NAMALWA (cell line): Measurements from ENCODE around the gene CFAP141.
"Not testable (repeated sequence)": the region's sequence is repeated elsewhere in the genome, so short reads cannot be mapped to it uniquely, and the experiment has no call there.

ENCODE experiments used
- DNase-seq: peaks from one replicate; pipeline ENCODE4 v3.0.0-alpha.2; 2015; ENCODE audit warnings: low spot score

The CFAP141 gene

GRCh38 chr1:154208677-154209388 is 2.7 kb upstream of the CFAP141 start:
- DNase-seq: no peak

DNA sequence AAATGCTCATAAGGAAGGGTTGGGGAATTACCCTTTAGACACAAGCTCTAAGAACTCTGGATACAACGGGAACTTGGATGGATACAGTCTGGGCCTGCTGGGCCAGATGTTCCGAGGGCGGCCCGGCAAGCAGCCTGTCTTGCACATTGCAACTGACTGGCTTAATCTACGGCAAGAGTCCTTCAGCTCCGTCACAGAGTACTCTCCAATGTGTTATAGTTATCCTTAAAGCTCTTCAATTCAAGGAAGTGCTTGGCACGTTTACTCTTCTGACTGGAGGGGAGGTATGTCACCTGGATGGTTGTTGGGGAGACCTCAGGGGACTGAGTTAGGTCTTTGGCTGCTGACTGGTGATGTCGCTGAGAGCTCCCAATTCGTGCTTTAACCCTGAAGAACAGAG is 1.1 kb upstream of the CFAP141 start:
- no peak for DNase-seq

- not testable (repeated sequence) for DNase-seq
Observed at GRCh38 chr1:154205778-154206177, 355 bp downstream of the CFAP141 start.

- no peak for DNase-seq
Observed at GRCh38 chr1:154199563-154199879, 6.6 kb downstream of the CFAP141 start.

DNA sequence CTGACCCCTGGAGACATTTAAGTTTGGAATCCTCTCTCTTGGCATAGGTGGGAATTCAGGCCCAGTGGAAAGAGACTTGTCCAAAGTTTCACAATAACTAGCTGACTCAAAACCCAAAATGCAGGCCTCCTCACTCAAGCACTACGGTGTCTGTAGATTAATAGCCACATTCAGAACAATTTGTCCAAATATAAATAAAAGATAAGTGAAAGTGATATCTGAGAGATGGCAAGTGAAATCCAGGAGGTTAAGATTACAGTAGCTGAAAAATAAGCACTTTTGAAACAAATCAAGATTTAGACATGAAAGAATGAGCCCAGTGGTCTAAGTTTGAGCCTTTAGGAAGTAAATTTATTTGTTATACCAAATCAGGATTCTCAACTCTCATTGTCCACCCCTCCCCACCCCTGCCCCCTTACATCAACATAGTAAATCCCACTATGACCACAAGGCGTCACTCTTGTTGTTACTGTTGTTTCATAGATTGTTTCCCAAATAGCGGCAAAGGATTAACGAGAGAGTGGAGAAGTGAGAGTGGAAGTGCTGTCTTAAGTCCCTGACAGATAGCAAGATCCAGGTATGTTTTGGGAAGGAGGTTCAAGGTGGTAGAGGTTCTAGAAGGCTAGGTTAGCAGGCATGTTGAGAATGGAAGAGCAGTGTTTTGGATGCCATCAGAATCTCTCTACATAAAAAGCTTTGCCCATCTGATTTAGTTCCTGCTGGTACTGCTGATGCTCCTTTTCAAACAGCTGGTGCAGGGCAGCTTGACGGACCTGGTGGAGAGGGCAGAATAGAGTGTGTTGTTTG is 7.2 kb downstream of the CFAP141 start:
- peak; percentile 89 for DNase-seq

DNA sequence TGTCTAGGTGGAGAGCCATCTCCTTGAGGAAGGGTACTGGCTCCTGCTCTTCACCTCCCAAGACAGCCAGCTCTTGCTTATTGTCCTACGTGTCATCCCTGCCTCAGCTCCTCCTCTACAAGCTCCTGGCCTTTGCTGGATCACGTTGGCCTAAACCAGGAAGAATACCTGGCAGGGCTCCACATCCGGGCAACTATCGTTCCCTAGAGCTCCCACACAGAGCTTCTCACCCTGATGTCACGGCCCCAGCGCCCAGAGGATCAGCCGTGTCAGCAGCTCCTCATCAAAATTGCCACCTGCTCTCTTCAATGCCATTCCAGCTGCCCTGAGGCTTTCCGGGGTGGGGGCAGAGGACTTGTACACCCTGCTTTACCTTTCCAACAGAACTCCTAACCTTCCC is 12.3 kb downstream of the CFAP141 start:
- DNase-seq: no peak

DNA sequence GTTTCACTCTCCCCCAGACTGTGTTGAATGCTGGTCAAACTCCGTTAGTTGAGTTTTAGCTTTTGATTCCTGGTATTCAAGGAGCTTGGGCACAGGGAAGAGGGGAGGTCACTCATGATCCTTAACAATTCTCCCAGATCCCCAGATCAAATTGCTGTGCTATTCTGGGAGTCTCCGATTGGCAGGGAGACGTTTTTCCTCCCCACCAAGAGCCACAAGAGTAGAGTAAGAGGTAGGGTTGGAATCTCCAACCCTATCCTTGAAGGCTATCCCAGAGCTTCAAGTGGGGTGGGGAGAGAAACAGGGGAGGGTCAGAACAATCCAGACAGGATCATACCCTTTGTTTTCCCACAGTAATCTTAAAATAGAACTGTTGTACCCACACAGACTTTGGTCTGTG is 13.7 kb downstream of the CFAP141 start:
- no peak for DNase-seq

- DNase-seq: no peak
Observed at GRCh38 chr1:154191990-154192461, 14.1 kb downstream of the CFAP141 start, which contains the start of gene TPM3. TSS of gene TPM3 (minus strand) at chr1:154192100. CDS start at chr1:154192018, 82 bp downstream.

DNA sequence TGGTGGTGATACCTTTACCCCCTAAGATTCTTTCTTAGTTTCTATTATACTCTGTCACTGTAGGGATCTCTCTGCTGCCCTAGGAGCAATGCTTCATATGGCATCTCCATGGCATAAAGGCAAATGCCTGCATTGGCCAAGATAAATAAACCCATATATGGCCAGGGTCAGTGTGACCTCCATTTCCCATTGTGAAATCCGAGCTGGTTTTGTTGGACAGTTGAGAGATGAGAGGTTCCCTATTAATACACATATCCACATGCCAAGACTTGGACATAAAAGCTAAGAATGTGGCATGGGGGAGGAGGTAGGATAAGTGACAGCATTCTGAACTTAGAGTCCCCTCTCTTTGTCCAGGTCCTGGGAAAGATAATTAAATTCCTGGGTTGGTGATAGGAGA is 15.6 kb downstream of the CFAP141 start:
- no peak for DNase-seq

- DNase-seq: peak; percentile 71
Observed at GRCh38 chr1:154186852-154187501, 19.2 kb downstream of the CFAP141 start.

GRCh38 chr1:154186177-154186576 is 20.0 kb downstream of the CFAP141 start:
- peak; percentile 88 for DNase-seq

DNA sequence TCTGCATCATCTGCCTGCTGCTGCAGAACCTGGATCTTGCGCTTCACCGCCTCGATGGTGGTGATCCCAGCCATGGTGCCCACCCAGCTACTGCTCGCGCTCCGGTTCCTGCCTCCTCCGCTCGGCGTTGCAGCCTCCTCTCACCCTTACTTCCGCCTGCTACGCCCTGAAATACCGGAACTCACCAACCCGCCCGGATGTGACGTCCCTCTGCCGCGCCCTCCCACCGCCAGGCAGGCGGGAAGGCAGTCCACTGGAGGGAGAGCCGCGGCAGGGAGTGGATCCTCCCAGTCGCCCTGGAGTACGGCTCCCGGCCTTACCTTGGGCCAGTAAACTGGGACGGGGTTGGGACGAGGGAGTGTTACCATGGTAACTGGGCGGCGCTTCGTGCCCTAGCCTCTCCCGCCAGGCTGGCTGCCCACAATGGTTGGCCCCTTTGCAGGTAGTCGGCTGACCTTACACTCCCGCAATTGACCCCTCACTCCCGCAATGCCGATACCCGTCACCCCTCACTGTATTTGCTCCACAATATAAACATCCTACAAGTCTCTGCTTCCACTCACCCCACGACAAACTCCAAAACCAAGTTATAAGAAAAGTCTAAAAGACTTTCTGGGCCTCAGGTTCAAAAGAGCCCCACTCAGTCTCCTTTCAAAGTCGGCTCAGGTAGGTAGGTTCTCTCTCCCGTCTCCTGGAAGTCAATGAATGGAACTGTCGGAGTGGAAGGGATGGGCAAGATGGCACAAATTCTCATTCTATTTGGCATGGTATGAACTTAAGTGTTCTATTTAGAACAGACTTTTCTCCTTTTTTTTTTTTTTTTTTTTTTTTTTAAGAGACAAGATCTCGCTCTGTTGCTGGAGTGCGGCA is 22.9 kb downstream of the CFAP141 start:
- DNase-seq: peak; percentile 98

DNA sequence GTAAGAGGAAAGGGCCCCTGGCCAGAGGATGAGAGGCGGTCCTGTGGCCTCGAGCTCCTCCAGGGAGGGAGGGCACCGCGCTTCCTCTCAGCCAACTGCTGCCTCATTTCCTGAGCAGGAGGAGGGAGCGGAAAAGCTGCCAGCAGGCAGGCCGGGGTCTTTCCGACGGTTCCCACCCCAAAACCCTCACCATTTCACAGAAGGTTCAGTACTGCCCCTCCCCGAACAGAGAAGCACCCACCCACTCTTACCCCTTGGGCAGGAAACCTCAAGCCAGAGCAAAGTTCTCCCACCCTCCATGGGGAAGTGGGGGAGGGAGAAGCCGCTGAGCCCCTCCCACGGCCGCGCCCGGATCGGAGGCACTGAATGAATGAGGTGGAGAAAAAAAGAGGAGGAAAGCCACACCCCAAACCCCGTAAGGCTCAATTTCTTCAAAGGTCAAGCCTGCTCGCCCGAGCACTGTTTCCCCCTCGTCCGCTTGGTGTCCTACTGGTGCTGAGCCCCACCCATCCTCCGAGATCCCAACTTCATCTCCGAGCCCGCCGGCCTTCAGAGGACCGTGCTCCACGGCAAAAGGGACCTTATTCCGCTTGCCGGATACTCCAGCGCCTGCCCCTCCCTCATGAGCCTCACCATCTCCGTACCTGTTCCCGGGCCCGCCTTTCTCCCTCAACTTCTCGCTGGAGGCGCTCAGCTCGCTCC is 23.6 kb downstream of the CFAP141 start:
- peak; percentile 70 for DNase-seq

DNA sequence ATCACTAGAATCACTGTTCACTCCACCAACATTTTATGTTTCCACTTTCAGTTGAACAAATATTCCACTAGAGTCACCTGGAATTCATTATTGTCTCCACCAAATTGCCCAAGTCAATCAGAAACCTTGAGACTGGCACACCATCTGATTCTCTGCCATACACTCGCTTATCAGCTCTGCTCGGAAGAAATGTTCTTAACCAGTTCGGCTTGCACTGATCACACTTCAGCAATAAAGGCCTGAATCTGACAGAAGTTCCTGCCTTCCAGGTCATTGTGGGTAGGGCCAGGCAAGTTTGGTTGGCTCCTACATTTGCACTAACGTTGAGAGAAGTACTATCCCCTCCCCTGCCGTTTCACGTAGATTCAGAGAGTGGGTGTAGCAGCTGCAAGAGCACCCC is 24.2 kb downstream of the CFAP141 start:
- peak; percentile 89 for DNase-seq

GRCh38 chr1:154179946-154180687 is 26.0 kb downstream of the CFAP141 start:
- peak; percentile 88 for DNase-seq

- no peak for DNase-seq
Observed at GRCh38 chr1:154178911-154179811, 27.0 kb downstream of the CFAP141 start.

DNA sequence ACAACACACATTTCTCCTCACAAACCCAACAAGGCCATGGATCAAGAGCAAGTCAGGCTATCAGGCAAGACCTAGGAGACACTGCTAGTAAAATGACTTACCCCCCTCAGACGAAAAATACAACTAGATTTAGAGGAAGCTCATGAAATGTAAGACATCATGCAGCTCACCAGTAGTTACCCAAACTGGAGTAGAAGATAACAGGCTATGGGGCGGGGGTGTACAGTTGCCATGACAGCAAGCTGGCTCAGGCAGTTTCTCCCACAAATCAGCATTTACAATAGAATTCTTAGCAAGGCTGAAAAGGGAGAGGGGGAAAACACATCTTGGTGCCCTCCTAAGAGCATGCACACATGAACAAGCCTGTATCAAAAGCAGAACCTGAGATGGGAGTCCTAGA is 28.1 kb downstream of the CFAP141 start:
- DNase-seq: no peak

GRCh38 chr1:154176337-154176736 is 29.8 kb downstream of the CFAP141 start:
- DNase-seq: no peak

- DNase-seq: no peak
Observed at GRCh38 chr1:154174654-154175053, 31.5 kb downstream of the CFAP141 start.
